Measurements from ENCODE around the gene GPR150.

GPR150 gene

DNA sequence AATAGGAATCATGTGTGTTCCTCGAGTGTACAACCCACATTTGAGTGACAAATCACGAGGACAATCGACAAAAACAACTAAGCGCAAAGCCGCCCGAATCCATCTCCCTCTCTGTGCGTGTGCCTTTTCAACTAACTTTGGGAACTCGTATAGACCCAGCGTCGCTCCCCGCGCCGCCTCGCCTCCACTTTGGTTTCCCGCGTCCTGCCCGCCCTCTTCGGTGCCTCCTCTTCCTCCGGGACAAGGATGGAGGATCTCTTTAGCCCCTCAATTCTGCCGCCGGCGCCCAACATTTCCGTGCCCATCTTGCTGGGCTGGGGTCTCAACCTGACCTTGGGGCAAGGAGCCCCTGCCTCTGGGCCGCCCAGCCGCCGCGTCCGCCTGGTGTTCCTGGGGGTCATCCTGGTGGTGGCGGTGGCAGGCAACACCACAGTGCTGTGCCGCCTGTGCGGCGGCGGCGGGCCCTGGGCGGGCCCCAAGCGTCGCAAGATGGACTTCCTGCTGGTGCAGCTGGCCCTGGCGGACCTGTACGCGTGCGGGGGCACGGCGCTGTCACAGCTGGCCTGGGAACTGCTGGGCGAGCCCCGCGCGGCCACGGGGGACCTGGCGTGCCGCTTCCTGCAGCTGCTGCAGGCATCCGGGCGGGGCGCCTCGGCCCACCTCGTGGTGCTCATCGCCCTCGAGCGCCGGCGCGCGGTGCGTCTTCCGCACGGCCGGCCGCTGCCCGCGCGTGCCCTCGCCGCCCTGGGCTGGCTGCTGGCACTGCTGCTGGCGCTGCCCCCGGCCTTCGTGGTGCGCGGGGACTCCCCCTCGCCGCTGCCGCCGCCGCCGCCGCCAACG is at the start of gene GPR150:
Gene GPR150 (plus strand): TSS at position 58 of the 840 bp plus-strand sequence. CDS start 189 bp downstream, at position 247.
- DNase-seq: peak; percentile 64 to 70

- no peak for DNase-seq
These were observed 47.9 kb upstream of the GPR150 start for GRCh38 chr5:95572016-95572415.

DNA sequence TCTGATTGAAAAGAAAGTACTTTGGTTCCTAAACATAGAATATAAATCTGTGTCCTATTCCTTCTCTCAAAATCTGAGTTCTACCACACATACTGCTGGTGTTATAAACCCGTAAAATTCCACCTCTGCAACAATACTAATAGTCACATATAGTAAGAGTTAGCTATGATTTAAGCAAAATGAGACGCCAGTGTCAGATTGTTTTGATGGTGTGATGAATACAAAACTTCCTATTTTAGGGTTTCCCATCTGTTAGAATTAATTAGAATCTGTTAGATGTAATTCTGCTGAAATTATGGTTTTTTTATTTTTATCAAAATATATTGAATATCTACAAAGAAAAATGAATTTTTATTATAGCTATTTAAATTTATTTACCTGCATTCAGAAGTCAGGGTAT is 38.3 kb upstream of the GPR150 start:
- no peak for DNase-seq

DNA sequence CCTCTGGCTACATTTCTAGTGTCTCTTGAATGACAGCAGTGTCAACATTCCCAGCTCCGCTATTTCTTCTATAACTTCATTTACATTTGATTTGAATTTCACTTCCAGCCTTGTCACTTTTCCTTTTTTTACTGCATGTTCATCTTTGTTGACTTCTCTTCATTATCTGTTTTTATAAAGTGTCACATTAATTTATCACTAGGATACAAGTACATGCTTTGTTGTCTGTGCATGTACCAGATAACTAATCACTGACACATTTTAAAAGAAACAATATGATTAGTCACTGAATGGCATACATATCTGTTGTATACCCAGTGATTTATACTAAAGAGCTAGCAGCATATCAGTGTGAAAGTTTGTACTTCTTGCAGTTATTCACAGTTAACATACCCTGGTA is 35.9 kb upstream of the GPR150 start:
- DNase-seq: no peak

DNA sequence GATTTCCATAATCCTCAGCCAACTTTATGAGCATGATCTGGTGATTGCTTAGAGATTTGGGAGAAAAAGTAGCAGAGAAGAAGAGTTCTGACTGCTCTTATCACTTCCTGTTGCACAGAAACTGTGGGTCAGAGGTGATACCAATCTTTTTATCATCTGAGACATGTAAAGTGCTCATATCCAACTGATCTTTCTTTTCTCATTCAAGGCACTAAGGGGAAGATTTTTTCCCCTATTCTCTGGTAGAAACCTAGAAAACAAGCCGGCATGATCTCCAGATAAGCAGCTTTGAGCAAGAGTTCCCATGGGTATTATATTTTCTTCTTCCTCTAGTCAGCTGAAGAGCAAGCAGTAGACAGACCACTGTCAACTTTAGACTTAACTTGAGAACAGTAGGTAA is 29.0 kb upstream of the GPR150 start:
- no peak for DNase-seq

- no peak for DNase-seq
These were observed 28.4 kb upstream of the GPR150 start for GRCh38 chr5:95591490-95591901.

DNA sequence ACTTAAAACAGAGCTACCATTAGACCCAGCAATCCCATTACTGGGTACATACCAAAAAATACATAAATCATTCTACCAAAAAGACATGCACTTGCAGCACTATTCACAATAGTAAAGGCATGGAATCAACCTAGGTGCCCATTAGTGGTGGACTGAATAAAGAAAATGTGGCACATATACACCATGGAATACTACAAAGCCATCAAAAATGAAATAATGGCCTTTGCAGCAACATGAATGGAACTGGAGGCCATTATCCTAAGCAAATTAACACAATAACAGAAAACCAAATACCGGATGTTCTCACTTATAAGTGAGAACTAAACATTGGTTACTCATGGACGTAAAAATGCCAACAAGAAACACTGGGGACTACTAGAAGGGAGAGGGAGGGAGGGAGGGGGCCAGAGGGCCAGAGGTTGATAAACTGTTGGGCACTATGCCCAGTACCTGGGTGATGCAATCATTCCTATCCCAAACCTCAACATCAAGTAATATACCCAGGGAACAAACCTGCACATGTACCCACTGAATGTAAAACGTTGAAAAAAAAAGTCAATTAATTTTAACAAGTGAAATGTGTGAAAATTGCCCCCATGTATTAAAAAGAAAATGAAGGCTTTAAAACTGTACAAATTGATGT is 24.5 kb upstream of the GPR150 start:
- DNase-seq: no peak

- no peak for DNase-seq
These were observed 20.6 kb upstream of the GPR150 start for GRCh38 chr5:95599252-95599651.

DNA sequence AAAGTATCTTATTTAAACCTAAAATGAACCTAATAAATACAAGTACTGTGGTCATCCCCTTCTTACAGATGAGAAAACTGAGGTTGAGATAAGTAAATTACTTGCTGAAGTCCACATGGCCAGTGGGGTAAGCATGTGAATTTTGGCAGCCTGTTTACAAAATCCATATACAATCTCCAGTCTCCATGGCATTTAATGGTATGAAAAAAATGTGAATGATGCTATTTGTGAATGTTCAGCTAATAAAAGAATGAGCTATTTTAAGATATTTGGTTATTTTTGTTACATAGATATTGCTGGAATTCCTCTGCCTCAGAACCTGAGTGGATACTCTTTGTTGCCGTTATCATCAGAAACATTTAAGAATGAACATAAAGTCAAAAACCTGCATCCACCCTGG is 19.3 kb upstream of the GPR150 start:
- no peak for DNase-seq

DNA sequence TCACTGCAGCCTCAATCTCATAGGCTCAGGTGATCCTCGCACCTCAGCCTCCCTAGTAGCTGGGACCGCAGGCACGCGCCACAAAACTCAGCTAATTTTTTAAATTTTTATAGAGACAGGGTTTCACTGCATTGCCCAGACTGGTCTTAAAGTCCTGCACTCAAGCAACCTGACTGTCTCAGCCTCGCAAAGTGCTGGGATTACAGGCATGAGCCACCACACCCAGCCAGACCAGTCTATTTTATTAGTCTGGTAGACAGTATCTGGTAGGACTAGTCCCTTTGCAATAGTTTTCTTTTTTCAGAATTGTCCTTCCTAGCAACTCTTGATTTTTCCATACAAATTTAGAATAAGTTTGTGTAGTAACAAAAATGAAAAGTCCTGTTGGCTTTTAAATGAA is 14.1 kb upstream of the GPR150 start:
- DNase-seq: no peak

GRCh38 chr5:95606419-95606818 is 13.5 kb upstream of the GPR150 start:
- no peak for DNase-seq

- DNase-seq: no peak
These were observed 10.2 kb upstream of the GPR150 start for GRCh38 chr5:95609711-95610110.

GRCh38 chr5:95610546-95610945 is 9.3 kb upstream of the GPR150 start:
- DNase-seq: no peak

DNA sequence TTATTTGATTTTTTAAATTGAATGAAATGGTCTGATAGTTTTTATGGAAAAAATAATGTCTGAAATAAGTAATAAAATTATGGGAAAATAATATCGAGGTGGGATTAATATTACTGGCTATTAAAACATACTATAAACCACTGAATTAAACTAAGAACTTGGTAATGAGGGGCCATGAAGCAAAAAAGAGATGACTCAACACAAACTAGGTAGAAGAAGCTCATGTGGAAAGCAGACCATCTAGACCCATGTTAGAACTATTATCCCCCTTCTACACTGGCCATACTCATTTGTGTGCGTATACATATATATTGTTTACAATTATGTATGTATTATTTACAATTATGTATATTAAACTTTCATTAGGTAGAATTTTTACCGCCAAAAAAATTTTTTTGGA is 8.5 kb upstream of the GPR150 start:
- DNase-seq: no peak

DNA sequence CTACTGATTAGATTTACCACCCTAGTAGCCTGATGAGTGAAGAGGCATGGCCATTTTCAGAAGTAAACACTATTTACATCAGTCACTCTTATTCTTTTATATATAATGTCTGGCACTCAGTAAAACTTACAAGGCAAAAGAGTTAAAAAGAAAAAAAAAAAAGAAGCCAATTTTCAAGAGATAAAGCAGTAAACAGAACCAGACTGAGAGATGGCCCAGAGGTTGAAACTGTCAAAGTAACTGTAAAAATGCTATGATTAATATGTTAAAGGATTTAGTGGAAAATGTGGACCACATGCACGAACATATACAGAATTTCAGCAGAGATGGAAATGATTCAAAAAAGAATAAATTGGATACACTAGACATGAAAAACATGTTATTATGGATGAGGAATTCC is 6.4 kb upstream of the GPR150 start:
- DNase-seq: no peak

- no peak for DNase-seq
These were observed 4.8 kb upstream of the GPR150 start for GRCh38 chr5:95615164-95615467.

- no peak for DNase-seq
These were observed 2.8 kb upstream of the GPR150 start for GRCh38 chr5:95617057-95617456.

- DNase-seq: no peak
These were observed 791 bp upstream of the GPR150 start for GRCh38 chr5:95619096-95619495.

- DNase-seq: no peak
These were observed 315 bp upstream of the GPR150 start for GRCh38 chr5:95619514-95620029.

GRCh38 chr5:95620870-95621838 is 1.3 kb downstream of the GPR150 start:
- peak; percentile 44 to 62 for DNase-seq

DNA sequence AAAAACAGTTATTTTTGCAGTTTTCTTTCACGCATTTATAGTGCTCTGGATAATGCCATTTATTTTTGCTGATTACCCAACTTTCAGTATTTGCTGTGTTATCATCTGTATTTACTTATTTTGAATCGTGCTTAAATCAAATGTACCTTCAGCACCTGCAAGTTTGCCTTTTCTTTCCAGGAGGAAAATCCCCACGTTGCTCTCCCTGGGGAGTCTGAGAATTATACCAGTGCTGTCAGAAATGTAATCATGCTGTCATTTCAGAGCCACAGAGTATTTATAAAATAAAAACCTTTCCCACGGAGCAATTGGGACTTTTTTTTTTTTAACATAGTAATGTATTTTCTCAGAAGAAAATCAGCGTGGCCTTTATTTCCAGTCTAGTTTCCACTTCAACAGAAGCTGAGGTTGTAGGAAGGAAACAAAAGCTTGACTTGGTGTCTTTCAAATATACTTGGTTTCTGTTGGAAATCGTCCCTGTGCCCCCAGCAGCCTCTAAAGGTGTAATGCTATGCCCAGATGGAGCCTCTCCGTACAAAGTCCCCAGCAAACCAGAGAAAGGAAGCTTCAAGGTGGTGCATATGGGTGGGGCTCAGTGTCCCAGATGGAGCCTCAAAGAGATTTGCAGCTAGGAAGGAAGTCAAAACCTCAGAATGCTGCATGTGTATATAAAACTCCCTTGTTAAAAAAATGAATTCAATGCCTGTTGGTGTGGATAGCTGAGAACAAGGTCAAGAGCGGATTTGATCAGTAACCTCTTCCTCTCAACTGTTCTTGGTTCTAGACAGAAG is 2.1 kb downstream of the GPR150 start:
- DNase-seq: peak in 1 of 2 donors; percentile 26

- DNase-seq: no peak
These were observed 3.8 kb downstream of the GPR150 start for GRCh38 chr5:95623706-95624105.

All from stimulated activated CD4-positive, alpha-beta T cell treated with anti-CD3 and anti-CD28 coated beads, Interleukin-2, amount 100 ng/mL, for 24 hours (primary cell).